ENCODE measurements around the gene HIBCH.
"Not testable (repeated sequence)": the region's sequence is repeated elsewhere in the genome, so short reads cannot be mapped to it uniquely, and the experiment has no call there.

DNA sequence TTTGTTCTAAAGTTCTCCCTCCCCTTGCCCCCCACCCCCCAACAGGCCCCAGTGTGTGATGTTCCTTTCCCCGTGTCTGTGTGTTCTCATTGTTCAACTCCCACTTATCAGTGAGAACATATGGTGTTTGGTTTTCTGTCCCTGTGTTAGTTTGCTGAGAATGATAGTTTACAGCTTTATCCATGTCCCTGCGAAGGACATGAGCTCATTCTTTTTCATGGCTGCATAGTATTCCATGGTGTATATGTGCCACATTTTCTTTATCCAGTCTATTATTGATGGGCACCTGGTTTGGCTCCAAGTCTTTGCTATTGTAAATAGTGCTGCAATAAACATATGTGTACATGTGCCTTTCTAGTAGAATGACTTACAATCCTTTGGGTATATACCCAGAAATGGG is 21.7 kb downstream of the HIBCH start:
- TF ChIP-seq, protein P1, sequence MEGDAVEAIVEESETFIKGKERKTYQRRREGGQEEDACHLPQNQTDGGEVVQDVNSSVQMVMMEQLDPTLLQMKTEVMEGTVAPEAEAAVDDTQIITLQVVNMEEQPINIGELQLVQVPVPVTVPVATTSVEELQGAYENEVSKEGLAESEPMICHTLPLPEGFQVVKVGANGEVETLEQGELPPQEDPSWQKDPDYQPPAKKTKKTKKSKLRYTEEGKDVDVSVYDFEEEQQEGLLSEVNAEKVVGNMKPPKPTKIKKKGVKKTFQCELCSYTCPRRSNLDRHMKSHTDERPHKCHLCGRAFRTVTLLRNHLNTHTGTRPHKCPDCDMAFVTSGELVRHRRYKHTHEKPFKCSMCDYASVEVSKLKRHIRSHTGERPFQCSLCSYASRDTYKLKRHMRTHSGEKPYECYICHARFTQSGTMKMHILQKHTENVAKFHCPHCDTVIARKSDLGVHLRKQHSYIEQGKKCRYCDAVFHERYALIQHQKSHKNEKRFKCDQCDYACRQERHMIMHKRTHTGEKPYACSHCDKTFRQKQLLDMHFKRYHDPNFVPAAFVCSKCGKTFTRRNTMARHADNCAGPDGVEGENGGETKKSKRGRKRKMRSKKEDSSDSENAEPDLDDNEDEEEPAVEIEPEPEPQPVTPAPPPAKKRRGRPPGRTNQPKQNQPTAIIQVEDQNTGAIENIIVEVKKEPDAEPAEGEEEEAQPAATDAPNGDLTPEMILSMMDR (IDR thresholded peaks at IDR 0.05): not testable (repeated sequence)
- not testable (repeated sequence) for TF ChIP-seq RAD21 (conservative IDR thresholded peaks at IDR 0.05 in 1 of 2, IDR thresholded peaks at IDR 0.05 in 1 of 2); POLR2A (IDR thresholded peaks at IDR 0.05; ENCODE audit: low read length); CEBPB (IDR thresholded peaks at IDR 0.05); MAFK (IDR thresholded peaks at IDR 0.05; ENCODE audit: partially characterized antibody)

All from A549 (cell line).